GM12878 (cell line): ENCODE results near the gene FAP. TPM values are rescaled to one million over a fixed set of nuclear protein-coding genes. Genes with fewer than 3 reads are reported as not detected.

Experiments used
- ATAC-seq: fragments of 200-7000 bp; cut with Tn5 transposase; 3 replicates; pipeline ENCODE4 v1.9.1; 2020; ENCODE audit warnings: mild to moderate bottlenecking, moderate library complexity
- BruUV-seq: library from RNA; stranded (reverse); fragments of 400-500 nt; replicated peaks from 2 replicates; lab custom pipeline; 2021; lab: Mats Ljungman, UMichigan
- CTCF ChIA-PET: fragments of 300-600 bp; sonication (Branson Sonifier 250); formaldehyde crosslinking; extraction: SDS; loops from one replicate; lab custom pipeline; 2021; ENCODE audit warnings: inconsistent platforms; lab: Yijun Ruan, JAX
- POLR2A ChIA-PET: fragments of 350-600 bp; formaldehyde crosslinking; extraction: SDS; loops from one replicate; lab custom pipeline; 2021; ENCODE audit warnings: inconsistent platforms; lab: Charles Lee
- RAD21 ChIA-PET: fragments of 300-600 bp; sonication (Branson Sonifier 250); formaldehyde crosslinking; loops from one replicate; lab custom pipeline; 2023; ENCODE audit warnings: antibody characterized with exemption; ENCODE audit not compliant: unreplicated experiment; lab: Charles Lee
- SMC1A ChIA-PET: fragments of 300-600 bp; sonication (Branson Sonifier 250); formaldehyde crosslinking; loops from one replicate; lab custom pipeline; 2023; ENCODE audit not compliant: unreplicated experiment, uncharacterized antibody; lab: Charles Lee
- DNase-seq: peaks from one replicate; pipeline ENCODE4 v3.0.0-alpha.2; 2011; ENCODE audit warnings: low read depth, low spot score
- FAIRE-seq: peaks from 3 replicates; lab custom pipeline; 2011; peaks lifted over from hg19 to GRCh38; lab: Jason Lieb, UNC
- H2AFZ ChIP-seq: 2 replicates; pipeline ENCODE4 v1.6.0; 2011; ENCODE audit warnings: low read depth, low read length, control low read depth; ENCODE audit not compliant: control insufficient read depth
- H3K27ac ChIP-seq: 2 replicates; pipeline ENCODE4 v1.5.1; 2011; ENCODE audit warnings: control low read depth; ENCODE audit not compliant: control insufficient read depth, insufficient read depth
- H3K27me3 ChIP-seq, 2 experiments: replicated peaks in 1 of 2; 2 replicates each; pipeline versions ENCODE4 v1.6.0 to v1.6.1; 2011; ENCODE audit warnings: low read length in 1 of 2; ENCODE audit not compliant: control insufficient read depth in 2 of 2, insufficient read depth in 2 of 2
- H3K36me3 ChIP-seq, 2 experiments: 2 replicates each; pipeline ENCODE4 v1.5.1; 2011; ENCODE audit warnings: low read length in 1 of 2; ENCODE audit not compliant: control insufficient read depth in 2 of 2, insufficient read depth in 2 of 2
- H3K4me1 ChIP-seq: 2 replicates; pipeline ENCODE4 v1.6.1; 2011; ENCODE audit warnings: mild to moderate bottlenecking, low read length, moderate library complexity, mixed read lengths; ENCODE audit not compliant: control insufficient read depth, insufficient read depth
- H3K4me2 ChIP-seq: 2 replicates; pipeline ENCODE4 v1.6.0; 2011; ENCODE audit warnings: control low read depth; ENCODE audit not compliant: control insufficient read depth, insufficient read depth
- H3K4me3 ChIP-seq: fragments of 200-600 bp; sonication (generic); 2 replicates; pipeline ENCODE4 v1.5.1; 2016
- H3K79me2 ChIP-seq: 2 replicates; pipeline ENCODE4 v1.6.0; 2011; ENCODE audit warnings: low read length; ENCODE audit not compliant: control insufficient read depth, insufficient read depth
- H3K9ac ChIP-seq: 2 replicates; pipeline ENCODE4 v1.8.0; 2011; ENCODE audit warnings: low read length, control low read depth, mixed read lengths; ENCODE audit not compliant: control insufficient read depth, insufficient read depth
- H3K9me3 ChIP-seq: replicated peaks from 3 replicates; pipeline ENCODE4 v1.5.1; 2011; ENCODE audit warnings: mild to moderate bottlenecking, low read length; ENCODE audit not compliant: control insufficient read depth, insufficient read depth
- H4K20me1 ChIP-seq: 2 replicates; pipeline ENCODE4 v1.6.0; 2011; ENCODE audit not compliant: control insufficient read depth, insufficient read depth
- CBX3 ChIP-seq: fragments of 200-600 bp; sonication (generic); IDR thresholded peaks from 2 replicates; pipeline ENCODE4 v1.6.1; 2016; ENCODE audit warnings: low read depth, borderline replicate concordance
- RAD21 ChIP-seq: IDR thresholded peaks from 2 replicates; pipeline ENCODE4 v1.6.1; 2011; ENCODE audit warnings: mild to moderate bottlenecking, low read depth, low read length, moderate library complexity; ENCODE audit not compliant: insufficient read depth
- STAT1 ChIP-seq: fragments of 450-650 bp; conservative IDR thresholded peaks from 2 replicates; pipeline ENCODE4 v1.6.1; 2014; ENCODE audit warnings: antibody characterized with exemption, mild to moderate bottlenecking
- WGBS: methylation state at CpG from one replicate; pipeline ENCODE4 v1.1.6; 2016; ENCODE audit warnings: low lambda C conversion rate; ENCODE audit not compliant: insufficient replicate concordance, insufficient coverage; ENCODE audit errors: missing lambda C conversion rate; 5-methylcytosine and 5-hydroxymethylcytosine counted together
- in situ Hi-C: fragments of 300-500 bp; cut with MboI; formaldehyde crosslinking; loops from 9 replicates; pipeline ENCODE4 v1.14.3; 2018; ENCODE audit warnings: mixed read lengths
- intact Hi-C: fragments of 100-400 bp; cut with micrococcal nuclease; formaldehyde crosslinking; loops from one replicate; pipeline ENCODE4 v1.14.2; 2022; ENCODE audit not compliant: unreplicated experiment
- polyA plus RNA-seq, 11 experiments: library from polyadenylated mRNA; depleted of rRNA in 4 of 11; unstranded in 6 of 11; stranded (reverse) in 5 of 11; fragments of >200 nt; fragmentation: Nextera tagmentation in 4 of 11; fragmentation: Illumina TruSeq in 1 of 11; extraction: Ambion mirVana in 4 of 11; extraction: Trizol in 1 of 11; gene quantifications; 1 replicate in 1 of 11; 2 replicates in 10 of 11; pipeline versions ENCODE4 v1.2.1 to v1.2.3, GENCODE V29; 2011 to 2016; ENCODE audit warnings: inconsistent platforms in 2 of 11, missing spikeins in 2 of 11, low read depth in 1 of 11
- total RNA-seq, 4 experiments: library from RNA; depleted of rRNA in 3 of 4; stranded (reverse); fragments of >200 nt in 3 of 4; fragmentation: Illumina TruSeq in 1 of 4; extraction: Trizol in 1 of 4; gene quantifications; 2 replicates each; pipeline versions ENCODE4 v1.2.1 to v1.2.3, GENCODE V29; 2013 to 2021
- TF ChIP-seq, protein P1 (sequence below), 3 experiments: IDR thresholded peaks in 2 of 3; conservative IDR thresholded peaks in 1 of 3; 2 replicates each; pipeline ENCODE4 v1.5.1; 2011; ENCODE audit warnings: low read depth in 3 of 3, low read length in 3 of 3, mild to moderate bottlenecking in 3 of 3, control low read depth in 2 of 3, moderate library complexity in 2 of 3, inconsistent platforms in 1 of 3, mixed read lengths in 1 of 3; ENCODE audit not compliant: control insufficient read depth in 2 of 3, insufficient read depth in 1 of 3; ENCODE audit errors: extremely low read depth in 1 of 3

FAP gene
- total and polyA plus RNA-seq, 10 of the 15 experiments (the other 5 are each of a cell fraction or from before 2014, with no cell fraction given) = 0.16 TPM; not detected in 9

DNA sequence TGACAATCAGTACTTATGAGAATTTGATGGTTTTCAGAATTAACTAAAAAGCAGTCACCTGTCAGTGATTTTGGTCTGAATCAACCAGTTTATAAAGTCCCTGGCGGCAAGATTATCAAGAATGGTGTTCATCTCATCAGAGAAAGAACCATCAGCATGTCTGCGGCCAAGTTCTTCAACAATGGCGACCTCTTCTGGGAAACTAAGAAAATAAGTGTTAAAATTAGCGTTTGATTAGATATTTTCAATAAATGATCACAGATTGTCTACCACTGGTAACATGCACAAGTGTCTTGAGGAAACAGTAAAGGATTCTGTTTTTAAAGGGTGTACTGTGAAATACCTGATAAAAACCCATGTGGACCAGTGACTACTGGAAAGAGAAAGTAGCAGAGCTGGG lies 99.3 kb downstream of the FAP start:
- RAD21 ChIA-PET = interaction anchor here (0.7 kb wide), 1 partner anchor 136 kb away, joined by 3 read pairs; no protein-coding TSS in a partner anchor

More for the DNA sequence above, 99.3 kb downstream of the FAP start:
- Histone ChIP-seq H3K27me3 (no peaks in the 10 kb centered on the region; a peak in 1 of 4 replicates), H3K9ac (no peak overlapping the region), H3K4me3 (no peak overlapping the region)
- ChIA-PET SMC1A (interaction anchor here (1.2 to 2.8 kb wide), 4 partner anchors 10 to 136 kb away, joined by 3 to 12 read pairs (median 4); no protein-coding TSS in a partner anchor), CTCF (interaction anchor here (0.7 to 5.1 kb wide), 9 partner anchors 9 to 556 kb away, joined by 3 to 24 read pairs (median 4); partner anchors contain the start of gene GCG)
- no peak for TF ChIP-seq CBX3
- TF ChIP-seq, protein P1, sequence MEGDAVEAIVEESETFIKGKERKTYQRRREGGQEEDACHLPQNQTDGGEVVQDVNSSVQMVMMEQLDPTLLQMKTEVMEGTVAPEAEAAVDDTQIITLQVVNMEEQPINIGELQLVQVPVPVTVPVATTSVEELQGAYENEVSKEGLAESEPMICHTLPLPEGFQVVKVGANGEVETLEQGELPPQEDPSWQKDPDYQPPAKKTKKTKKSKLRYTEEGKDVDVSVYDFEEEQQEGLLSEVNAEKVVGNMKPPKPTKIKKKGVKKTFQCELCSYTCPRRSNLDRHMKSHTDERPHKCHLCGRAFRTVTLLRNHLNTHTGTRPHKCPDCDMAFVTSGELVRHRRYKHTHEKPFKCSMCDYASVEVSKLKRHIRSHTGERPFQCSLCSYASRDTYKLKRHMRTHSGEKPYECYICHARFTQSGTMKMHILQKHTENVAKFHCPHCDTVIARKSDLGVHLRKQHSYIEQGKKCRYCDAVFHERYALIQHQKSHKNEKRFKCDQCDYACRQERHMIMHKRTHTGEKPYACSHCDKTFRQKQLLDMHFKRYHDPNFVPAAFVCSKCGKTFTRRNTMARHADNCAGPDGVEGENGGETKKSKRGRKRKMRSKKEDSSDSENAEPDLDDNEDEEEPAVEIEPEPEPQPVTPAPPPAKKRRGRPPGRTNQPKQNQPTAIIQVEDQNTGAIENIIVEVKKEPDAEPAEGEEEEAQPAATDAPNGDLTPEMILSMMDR (IDR thresholded peaks at IDR 0.05 in 2 of 3, conservative IDR thresholded peaks at IDR 0.05 in 1 of 3; ENCODE audit: control insufficient read depth in 2 of 3, extremely low read depth in 1 of 3, insufficient read depth in 1 of 3, low read depth in 3 of 3, low read length in 3 of 3) = peak in 1 of 3 experiments; percentile 6; a peak in 1 of 6 replicates
- TF ChIP-seq STAT1 = no peak
- TF ChIP-seq RAD21 = 0 out of 2 replicates have a peak, but pooled peaks have one; percentile 3
- TF ChIP-seq, all 136 proteins: peak for 2
- ATAC-seq (no peak), FAIRE-seq (no peak), DNase-seq (no peak)
- POLR2A ChIA-PET = no interaction called here
- Histone ChIP-seq H3K27ac (no peak overlapping the region), H3K4me2 (no peak overlapping the region), H3K79me2 (no peaks in the 10 kb centered on the region), H4K20me1 (no peaks in the 10 kb centered on the region), H2AFZ (no peak overlapping the region), H3K4me1 (no peaks in the 10 kb centered on the region), H3K36me3 (no peaks in the 10 kb centered on the region), H3K9me3 (no peaks in the 10 kb centered on the region)
- intact Hi-C loops (no loop called here), in situ Hi-C loops (no loop called here)
- BruUV-seq = no TSS peak
- WGBS = 38% methylated on average over 4 of the region's 4 CpGs
